Measurements from ENCODE around the gene CXCL12.

DNA sequence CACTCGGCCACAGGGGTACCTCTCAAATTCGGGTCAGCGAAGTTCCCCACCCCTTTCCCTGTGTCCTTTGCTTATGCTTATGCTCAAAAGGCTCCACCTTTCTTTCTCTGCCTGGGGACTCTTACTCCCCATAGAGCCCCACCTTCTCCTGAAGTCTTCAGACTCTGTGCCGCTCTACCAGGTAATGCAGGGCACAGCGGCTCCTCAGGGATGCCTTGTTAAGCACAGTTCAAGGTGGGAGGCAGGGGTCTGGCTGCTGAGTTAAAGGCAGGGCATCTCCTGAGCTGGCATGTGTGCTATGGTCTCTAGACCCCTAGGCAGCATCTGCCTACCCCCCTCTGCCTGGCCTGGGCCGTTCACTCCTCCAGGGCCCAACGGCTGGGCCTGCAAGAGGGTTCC is 3.0 kb upstream of the CXCL12 start:
- TF ChIP-seq, protein P1, sequence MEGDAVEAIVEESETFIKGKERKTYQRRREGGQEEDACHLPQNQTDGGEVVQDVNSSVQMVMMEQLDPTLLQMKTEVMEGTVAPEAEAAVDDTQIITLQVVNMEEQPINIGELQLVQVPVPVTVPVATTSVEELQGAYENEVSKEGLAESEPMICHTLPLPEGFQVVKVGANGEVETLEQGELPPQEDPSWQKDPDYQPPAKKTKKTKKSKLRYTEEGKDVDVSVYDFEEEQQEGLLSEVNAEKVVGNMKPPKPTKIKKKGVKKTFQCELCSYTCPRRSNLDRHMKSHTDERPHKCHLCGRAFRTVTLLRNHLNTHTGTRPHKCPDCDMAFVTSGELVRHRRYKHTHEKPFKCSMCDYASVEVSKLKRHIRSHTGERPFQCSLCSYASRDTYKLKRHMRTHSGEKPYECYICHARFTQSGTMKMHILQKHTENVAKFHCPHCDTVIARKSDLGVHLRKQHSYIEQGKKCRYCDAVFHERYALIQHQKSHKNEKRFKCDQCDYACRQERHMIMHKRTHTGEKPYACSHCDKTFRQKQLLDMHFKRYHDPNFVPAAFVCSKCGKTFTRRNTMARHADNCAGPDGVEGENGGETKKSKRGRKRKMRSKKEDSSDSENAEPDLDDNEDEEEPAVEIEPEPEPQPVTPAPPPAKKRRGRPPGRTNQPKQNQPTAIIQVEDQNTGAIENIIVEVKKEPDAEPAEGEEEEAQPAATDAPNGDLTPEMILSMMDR (IDR thresholded peaks at IDR 0.05 in 2 of 3, conservative IDR thresholded peaks at IDR 0.05 in 1 of 3; ENCODE audit: borderline replicate concordance in 1 of 3, insufficient read depth in 1 of 3, low read depth in 2 of 3, low read length in 2 of 3): no peak
- no peak for TF ChIP-seq SP1 (IDR thresholded peaks at IDR 0.05; ENCODE audit: low read depth)
- TF ChIP-seq POLR2A (IDR thresholded peaks at IDR 0.05; ENCODE audit: borderline replicate concordance, extremely low read depth, insufficient read depth, insufficient read length): no peak
- no peak for TF ChIP-seq EZH2phosphoT487 (IDR thresholded peaks at IDR 0.05; ENCODE audit: borderline replicate concordance)
- TF ChIP-seq EZH2 (IDR thresholded peaks at IDR 0.05): no peak
- no peak for TF ChIP-seq ZFX (IDR thresholded peaks at IDR 0.05)
- TF ChIP-seq ELF1 (IDR thresholded peaks at IDR 0.05; ENCODE audit: borderline replicate concordance, low read depth): no peak
- no peak for TF ChIP-seq CBX3 (IDR thresholded peaks at IDR 0.05; ENCODE audit: low read depth)
